SK-N-SH (cell line): ENCODE data around the gene PARP15. TPM values are rescaled to one million over a fixed set of nuclear protein-coding genes. Genes with fewer than 3 reads are reported as not detected.

ENCODE experiments used
- CTCF ChIA-PET: fragments of 300-600, 350-600 bp; formaldehyde crosslinking; extraction: SDS; loops from one replicate; lab custom pipeline; 2021; lab: Yijun Ruan, JAX
- POLR2A ChIA-PET: fragments of 350-600 bp; sonication (Branson Sonifier 250); formaldehyde crosslinking; extraction: SDS; loops from one replicate; lab custom pipeline; 2020; ENCODE audit warnings: antibody characterized with exemption, inconsistent platforms; lab: Yijun Ruan, JAX
- DNase-seq: peaks from one replicate; pipeline ENCODE4 v3.0.0; 2012
- H2AFZ ChIP-seq: fragments of 200-600 bp; sonication (generic); 2 replicates; pipeline ENCODE4 v1.8.1; 2016; ENCODE audit warnings: antibody characterized with exemption, mild to moderate bottlenecking, low read depth
- H3F3A ChIP-seq: fragments of 200-600 bp; sonication (generic); replicated peaks from 2 replicates; pipeline ENCODE3; 2016; ENCODE audit warnings: antibody characterized with exemption, mild to moderate bottlenecking; ENCODE audit not compliant: insufficient read depth
- H3K27ac ChIP-seq, 2 experiments: fragments of 200-500 bp in 1 of 2; fragments of 200-600 bp in 1 of 2; sonication (Bioruptor generic) in 1 of 2; sonication (generic), shearing (Covaris generic) in 1 of 2; 2 replicates each; pipeline versions ENCODE4 v1.5.1 to v1.6.1; 2014 to 2016; ENCODE audit warnings: low read depth in 2 of 2, inconsistent platforms in 1 of 2, low read length in 1 of 2, mild to moderate bottlenecking in 1 of 2, mixed read lengths in 1 of 2
- H3K27me3 ChIP-seq: fragments of 200-600 bp; sonication (generic), shearing (Covaris generic); 2 replicates; pipeline ENCODE4 v1.6.1; 2016; ENCODE audit warnings: mixed run types; ENCODE audit not compliant: insufficient read depth
- H3K36me3 ChIP-seq, 2 experiments: fragments of 200-500 bp in 1 of 2; fragments of 200-600 bp in 1 of 2; sonication (Bioruptor generic) in 1 of 2; sonication (generic) in 1 of 2; replicated peaks in 1 of 2; 2 replicates each; pipeline versions ENCODE3 to v1.5.1; 2014 to 2016; ENCODE audit warnings: low read length in 1 of 2, mild to moderate bottlenecking in 1 of 2; ENCODE audit not compliant: insufficient read depth in 2 of 2, control insufficient read depth in 1 of 2
- H3K4me1 ChIP-seq, 2 experiments: fragments of 200-500 bp in 1 of 2; fragments of 200-600 bp in 1 of 2; sonication (Bioruptor generic) in 1 of 2; sonication (generic), shearing (Covaris generic) in 1 of 2; 2 replicates each; pipeline versions ENCODE4 v1.5.1 to v1.6.1; 2014 to 2016; ENCODE audit warnings: low read depth in 1 of 2, low read length in 1 of 2, mixed run types in 1 of 2; ENCODE audit not compliant: insufficient read depth in 2 of 2, control insufficient read depth in 1 of 2
- H3K4me2 ChIP-seq: fragments of 200-600 bp; sonication (generic), shearing (Covaris generic); 2 replicates; pipeline ENCODE4 v1.6.1; 2017; ENCODE audit warnings: mixed run types
- H3K4me3 ChIP-seq, 2 experiments: fragments of 200-500 bp in 1 of 2; fragments of 200-600 bp in 1 of 2; sonication (Bioruptor generic) in 1 of 2; sonication (generic), shearing (Covaris generic) in 1 of 2; 2 replicates each; pipeline versions ENCODE4 v1.5.1 to v1.8.1; 2014 to 2016; ENCODE audit warnings: low read depth in 2 of 2, inconsistent platforms in 1 of 2, low read length in 1 of 2, mild to moderate bottlenecking in 1 of 2, mixed read lengths in 1 of 2, moderate library complexity in 1 of 2
- H3K79me2 ChIP-seq: fragments of 200-600 bp; sonication (generic); 2 replicates; pipeline ENCODE4 v1.8.1; 2017; ENCODE audit warnings: mild to moderate bottlenecking; ENCODE audit not compliant: insufficient read depth
- H3K9ac ChIP-seq: fragments of 200-600 bp; sonication (generic); 2 replicates; pipeline ENCODE4 v1.6.1; 2017; ENCODE audit warnings: mixed run types
- H3K9me2 ChIP-seq: fragments of 200-600 bp; sonication (generic); 2 replicates; pipeline ENCODE4 v1.6.1; 2017; ENCODE audit warnings: mixed run types
- H3K9me3 ChIP-seq: fragments of 200-600 bp; sonication (generic); 2 replicates; pipeline ENCODE4 v1.6.1; 2017; ENCODE audit warnings: mixed run types, mild to moderate bottlenecking, moderate library complexity
- H4K20me1 ChIP-seq: fragments of 200-600 bp; sonication (generic); 2 replicates; pipeline ENCODE4 v1.6.1; 2017; ENCODE audit warnings: mild to moderate bottlenecking, mixed run types; ENCODE audit not compliant: insufficient read depth
- EP300 ChIP-seq, 2 experiments: IDR thresholded peaks; 2 replicates each; pipeline versions ENCODE4 v1.4.0 to v1.6.1; 2012; ENCODE audit warnings: borderline replicate concordance in 1 of 2, low read depth in 1 of 2, low read length in 1 of 2
- EZH2phosphoT487 ChIP-seq: fragments of 200-600 bp; sonication (generic); IDR thresholded peaks from 2 replicates; pipeline ENCODE4 v1.6.1; 2017; ENCODE audit warnings: low read depth, mixed run types, mild to moderate bottlenecking, antibody characterized with exemption, moderate library complexity, borderline replicate concordance
- FOXM1 ChIP-seq: IDR thresholded peaks from 2 replicates; pipeline ENCODE4 v1.4.0; 2012; ENCODE audit warnings: low read depth, mild to moderate bottlenecking
- GABPA ChIP-seq: IDR thresholded peaks from 2 replicates; pipeline ENCODE4 v1.4.0; 2012; ENCODE audit warnings: low read depth, mild to moderate bottlenecking
- MEF2A ChIP-seq: IDR thresholded peaks from 2 replicates; pipeline ENCODE4 v1.4.0; 2012; ENCODE audit warnings: low read depth, borderline replicate concordance
- NFIC ChIP-seq: IDR thresholded peaks from 2 replicates; pipeline ENCODE4 v1.4.0; 2012; ENCODE audit warnings: borderline replicate concordance
- RCOR1 ChIP-seq: fragments of 150-350 bp; IDR thresholded peaks from 2 replicates; pipeline ENCODE4 v1.6.1; 2017; ENCODE audit warnings: antibody characterized with exemption, low read length
- RFX5 ChIP-seq: IDR thresholded peaks from 2 replicates; pipeline ENCODE4 v1.6.1; 2012; ENCODE audit warnings: mild to moderate bottlenecking, improper control_type of control experiment, low read length
- RXRA ChIP-seq: IDR thresholded peaks from 2 replicates; pipeline ENCODE4 v1.4.0; 2012; ENCODE audit warnings: low read depth, mild to moderate bottlenecking, borderline replicate concordance
- SMC3 ChIP-seq: IDR thresholded peaks from 2 replicates; pipeline ENCODE4 v1.6.1; 2012; ENCODE audit warnings: low read depth, low read length, improper control_type of control experiment
- TAF1 ChIP-seq: IDR thresholded peaks from 2 replicates; pipeline ENCODE4 v1.6.1; 2012; ENCODE audit warnings: low read depth, mild to moderate bottlenecking, low read length, moderate library complexity, borderline replicate concordance
- WGBS: methylation state at CpG from one replicate; pipeline ENCODE4 v1.1.6; 2017; ENCODE audit warnings: low lambda C conversion rate; 5-methylcytosine and 5-hydroxymethylcytosine counted together
- polyA plus RNA-seq, 3 experiments: library from polyadenylated mRNA; depleted of rRNA; stranded (reverse); fragments of >200 nt; gene quantifications; 2 replicates each; pipeline ENCODE4 v1.2.3, GENCODE V29; 2012
- TF ChIP-seq, protein P1 (sequence below): fragments of 150-350 bp; IDR thresholded peaks from 2 replicates; pipeline ENCODE4 v1.6.1; 2016; ENCODE audit warnings: mild to moderate bottlenecking, low read depth, low read length
- TF ChIP-seq, protein P2 (sequence below): IDR thresholded peaks from 2 replicates; pipeline ENCODE4 v1.4.0; 2012; ENCODE audit warnings: low read depth, borderline replicate concordance
- TF ChIP-seq, protein P3 (sequence below): fragments of 200-600 bp; sonication (generic); IDR thresholded peaks from 2 replicates; pipeline ENCODE4 v1.6.1; 2017; ENCODE audit warnings: antibody characterized with exemption, mild to moderate bottlenecking, moderate library complexity

Gene PARP15
- polyA plus RNA-seq, 1 of the 3 experiments (the other 2 are of a cell fraction), result not detected

DNA sequence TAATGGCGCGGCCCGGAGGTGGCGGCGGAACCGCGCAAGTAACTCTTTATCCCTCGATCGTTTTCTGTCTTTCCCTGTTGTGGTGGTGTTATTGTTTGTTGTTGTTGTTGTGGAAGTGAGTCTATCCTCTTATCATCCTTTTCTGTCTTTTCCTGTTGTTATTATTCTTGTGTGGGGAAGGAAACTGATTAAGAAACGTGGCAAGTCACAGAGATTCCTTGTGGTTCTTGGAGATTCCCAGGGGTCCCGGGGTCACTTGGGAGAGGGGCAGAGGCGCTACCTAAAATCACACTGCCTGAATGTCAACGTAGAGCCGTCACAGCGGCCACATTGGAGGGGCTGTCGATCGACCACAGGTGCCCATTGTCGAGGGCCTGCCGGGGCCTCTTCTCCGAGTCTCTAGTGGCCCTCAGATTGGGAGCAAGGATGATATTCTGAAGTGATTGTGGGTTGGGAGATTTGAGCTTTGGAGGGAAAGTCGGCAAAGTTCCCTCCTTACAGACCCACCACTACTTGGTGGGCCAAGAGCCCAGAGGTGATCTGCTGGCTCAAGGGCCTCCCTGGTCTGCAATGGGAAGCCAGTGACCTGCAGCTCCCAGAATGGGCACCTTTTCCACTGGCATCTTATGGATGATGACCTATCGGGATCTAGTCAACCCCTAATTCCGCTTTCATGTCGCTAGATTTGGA is 104.0 kb downstream of the PARP15 start:
- Histone ChIP-seq H3K27ac (no peak overlapping the region; a peak in 1 of 4 replicates), H3F3A (peaks cover 18% of the 10 kb centered on the region), H3K27me3 (no peaks in the 10 kb centered on the region), H3K4me3 (peak overlapping the region; percentile 60 to 76), H3K9ac (peak overlapping the region; percentile 88; the same call in 1 of the 2 replicates), H3K9me2 (no peaks in the 10 kb centered on the region), H3K4me2 (peak overlapping the region; percentile 88), H3K4me1 (peaks cover 12 to 16% of the 10 kb centered on the region in 2 experiments; a peak in 3 of 4 replicates), H3K79me2 (peaks cover 4% of the 10 kb centered on the region; the same call in 1 of the 2 replicates), H3K36me3 (peaks cover 0 to 4% of the 10 kb centered on the region in 2 experiments), H4K20me1 (no peaks in the 10 kb centered on the region), H2AFZ (peak overlapping the region; percentile 99), H3K9me3 (no peaks in the 10 kb centered on the region)
- ChIA-PET CTCF (interaction anchor here (1.1 to 5.8 kb wide), 3 partner anchors 122 to 1135 kb away, joined by 4 to 84 read pairs (median 45); no protein-coding TSS in a partner anchor), POLR2A (no interaction called here)
- DNase-seq, result peak; percentile 21
- TF ChIP-seq RCOR1, result no peak
- TF ChIP-seq RXRA, result no peak
- no peak for TF ChIP-seq EP300 (IDR thresholded peaks at IDR 0.05; ENCODE audit: borderline replicate concordance in 1 of 2, low read depth in 1 of 2, low read length in 1 of 2)
- no peak for TF ChIP-seq EZH2phosphoT487
- TF ChIP-seq, protein P1, sequence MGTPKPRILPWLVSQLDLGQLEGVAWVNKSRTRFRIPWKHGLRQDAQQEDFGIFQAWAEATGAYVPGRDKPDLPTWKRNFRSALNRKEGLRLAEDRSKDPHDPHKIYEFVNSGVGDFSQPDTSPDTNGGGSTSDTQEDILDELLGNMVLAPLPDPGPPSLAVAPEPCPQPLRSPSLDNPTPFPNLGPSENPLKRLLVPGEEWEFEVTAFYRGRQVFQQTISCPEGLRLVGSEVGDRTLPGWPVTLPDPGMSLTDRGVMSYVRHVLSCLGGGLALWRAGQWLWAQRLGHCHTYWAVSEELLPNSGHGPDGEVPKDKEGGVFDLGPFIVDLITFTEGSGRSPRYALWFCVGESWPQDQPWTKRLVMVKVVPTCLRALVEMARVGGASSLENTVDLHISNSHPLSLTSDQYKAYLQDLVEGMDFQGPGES, result no peak
- TF ChIP-seq, protein P2, sequence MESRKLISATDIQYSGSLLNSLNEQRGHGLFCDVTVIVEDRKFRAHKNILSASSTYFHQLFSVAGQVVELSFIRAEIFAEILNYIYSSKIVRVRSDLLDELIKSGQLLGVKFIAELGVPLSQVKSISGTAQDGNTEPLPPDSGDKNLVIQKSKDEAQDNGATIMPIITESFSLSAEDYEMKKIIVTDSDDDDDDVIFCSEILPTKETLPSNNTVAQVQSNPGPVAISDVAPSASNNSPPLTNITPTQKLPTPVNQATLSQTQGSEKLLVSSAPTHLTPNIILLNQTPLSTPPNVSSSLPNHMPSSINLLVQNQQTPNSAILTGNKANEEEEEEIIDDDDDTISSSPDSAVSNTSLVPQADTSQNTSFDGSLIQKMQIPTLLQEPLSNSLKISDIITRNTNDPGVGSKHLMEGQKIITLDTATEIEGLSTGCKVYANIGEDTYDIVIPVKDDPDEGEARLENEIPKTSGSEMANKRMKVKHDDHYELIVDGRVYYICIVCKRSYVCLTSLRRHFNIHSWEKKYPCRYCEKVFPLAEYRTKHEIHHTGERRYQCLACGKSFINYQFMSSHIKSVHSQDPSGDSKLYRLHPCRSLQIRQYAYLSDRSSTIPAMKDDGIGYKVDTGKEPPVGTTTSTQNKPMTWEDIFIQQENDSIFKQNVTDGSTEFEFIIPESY, result no peak
- TF ChIP-seq, protein P3, sequence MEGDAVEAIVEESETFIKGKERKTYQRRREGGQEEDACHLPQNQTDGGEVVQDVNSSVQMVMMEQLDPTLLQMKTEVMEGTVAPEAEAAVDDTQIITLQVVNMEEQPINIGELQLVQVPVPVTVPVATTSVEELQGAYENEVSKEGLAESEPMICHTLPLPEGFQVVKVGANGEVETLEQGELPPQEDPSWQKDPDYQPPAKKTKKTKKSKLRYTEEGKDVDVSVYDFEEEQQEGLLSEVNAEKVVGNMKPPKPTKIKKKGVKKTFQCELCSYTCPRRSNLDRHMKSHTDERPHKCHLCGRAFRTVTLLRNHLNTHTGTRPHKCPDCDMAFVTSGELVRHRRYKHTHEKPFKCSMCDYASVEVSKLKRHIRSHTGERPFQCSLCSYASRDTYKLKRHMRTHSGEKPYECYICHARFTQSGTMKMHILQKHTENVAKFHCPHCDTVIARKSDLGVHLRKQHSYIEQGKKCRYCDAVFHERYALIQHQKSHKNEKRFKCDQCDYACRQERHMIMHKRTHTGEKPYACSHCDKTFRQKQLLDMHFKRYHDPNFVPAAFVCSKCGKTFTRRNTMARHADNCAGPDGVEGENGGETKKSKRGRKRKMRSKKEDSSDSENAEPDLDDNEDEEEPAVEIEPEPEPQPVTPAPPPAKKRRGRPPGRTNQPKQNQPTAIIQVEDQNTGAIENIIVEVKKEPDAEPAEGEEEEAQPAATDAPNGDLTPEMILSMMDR, result no peak
- no peak for TF ChIP-seq NFIC
- TF ChIP-seq GABPA, result no peak
- no peak for TF ChIP-seq MEF2A
- no peak for TF ChIP-seq RFX5
- TF ChIP-seq FOXM1, result no peak
- TF ChIP-seq TAF1, result no peak
- no peak for TF ChIP-seq SMC3
- WGBS, result 53% methylated on average over 23 of the region's 24 CpGs
